NCI-H69 (cell line): Measurements from ENCODE around the gene CACNA1I.
A peak's percentile ranks its signal among the peaks of the same experiment; 100 is the strongest.

Source experiments
- DNase-seq: peaks from one replicate; lab custom pipeline; 2025; lab: John Stamatoyannopoulos, UW

Gene CACNA1I

DNA sequence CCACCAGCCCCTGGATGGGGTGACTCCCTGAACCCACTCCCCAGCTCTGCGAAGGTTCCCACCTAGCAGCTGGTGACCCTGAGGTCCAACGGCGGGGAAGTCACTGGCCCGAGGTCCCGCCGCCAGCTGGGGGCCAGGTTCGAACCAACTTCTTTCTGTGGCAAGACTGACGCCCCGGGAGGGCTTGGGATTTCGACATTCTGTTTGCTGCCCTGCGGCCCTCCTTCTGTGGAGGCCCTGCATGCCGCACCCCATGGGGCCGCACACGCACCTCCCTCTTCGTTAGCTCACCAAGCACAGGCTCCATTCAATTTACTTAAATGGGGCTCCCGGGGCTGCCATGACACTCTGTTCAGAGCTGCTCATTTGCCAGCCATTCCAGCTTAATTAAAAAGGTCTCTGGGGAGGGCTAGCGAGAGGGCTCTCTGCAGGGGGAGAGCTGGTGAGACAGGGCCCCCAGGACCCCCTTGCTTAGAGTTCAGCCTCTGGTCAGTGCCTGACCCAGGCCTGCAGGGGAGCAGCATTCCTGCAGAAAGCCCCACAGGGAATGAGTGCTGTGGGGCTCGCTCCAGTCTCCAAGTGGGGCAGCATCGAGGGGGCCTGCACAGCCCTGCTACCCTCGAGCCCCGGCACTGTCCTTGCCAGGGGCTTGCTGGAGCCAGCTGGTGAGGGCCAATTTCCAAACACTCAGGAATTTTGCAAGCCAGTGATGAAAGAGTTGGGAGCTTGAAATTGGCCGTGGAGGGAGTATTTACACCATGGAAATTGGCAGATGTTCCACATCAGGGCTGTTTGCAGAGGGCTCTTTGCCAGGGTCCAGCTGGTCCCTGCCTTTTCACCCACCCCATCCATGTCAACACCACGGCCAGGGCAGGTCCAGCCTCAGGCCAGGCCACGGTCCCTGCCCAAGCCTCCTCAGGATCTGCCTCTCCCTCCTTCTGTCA, 80.8 kb downstream of the CACNA1I start:
- DNase-seq: peak; percentile 57

- peak; percentile 59 for DNase-seq
Observed at GRCh38 chr22:39652990-39653786, 82.6 kb downstream of the CACNA1I start.

GRCh38 chr22:39653787-39654077, 83.2 kb downstream of the CACNA1I start:
- DNase-seq: no peak

- DNase-seq: no peak
Observed at GRCh38 chr22:39654131-39654926, 83.8 kb downstream of the CACNA1I start.

GRCh38 chr22:39655004-39655579, 84.5 kb downstream of the CACNA1I start:
- peak; percentile 39 for DNase-seq

GRCh38 chr22:39655831-39656230, 85.3 kb downstream of the CACNA1I start:
- peak; percentile 83 for DNase-seq

- DNase-seq: no peak
Observed at GRCh38 chr22:39656495-39657490, 86.2 kb downstream of the CACNA1I start.

- no peak for DNase-seq
Observed at GRCh38 chr22:39658367-39658766, 87.8 kb downstream of the CACNA1I start.

GRCh38 chr22:39658806-39659463, 88.4 kb downstream of the CACNA1I start:
- no peak for DNase-seq

- no peak for DNase-seq
Observed at GRCh38 chr22:39661501-39661841, 90.9 kb downstream of the CACNA1I start.

DNA sequence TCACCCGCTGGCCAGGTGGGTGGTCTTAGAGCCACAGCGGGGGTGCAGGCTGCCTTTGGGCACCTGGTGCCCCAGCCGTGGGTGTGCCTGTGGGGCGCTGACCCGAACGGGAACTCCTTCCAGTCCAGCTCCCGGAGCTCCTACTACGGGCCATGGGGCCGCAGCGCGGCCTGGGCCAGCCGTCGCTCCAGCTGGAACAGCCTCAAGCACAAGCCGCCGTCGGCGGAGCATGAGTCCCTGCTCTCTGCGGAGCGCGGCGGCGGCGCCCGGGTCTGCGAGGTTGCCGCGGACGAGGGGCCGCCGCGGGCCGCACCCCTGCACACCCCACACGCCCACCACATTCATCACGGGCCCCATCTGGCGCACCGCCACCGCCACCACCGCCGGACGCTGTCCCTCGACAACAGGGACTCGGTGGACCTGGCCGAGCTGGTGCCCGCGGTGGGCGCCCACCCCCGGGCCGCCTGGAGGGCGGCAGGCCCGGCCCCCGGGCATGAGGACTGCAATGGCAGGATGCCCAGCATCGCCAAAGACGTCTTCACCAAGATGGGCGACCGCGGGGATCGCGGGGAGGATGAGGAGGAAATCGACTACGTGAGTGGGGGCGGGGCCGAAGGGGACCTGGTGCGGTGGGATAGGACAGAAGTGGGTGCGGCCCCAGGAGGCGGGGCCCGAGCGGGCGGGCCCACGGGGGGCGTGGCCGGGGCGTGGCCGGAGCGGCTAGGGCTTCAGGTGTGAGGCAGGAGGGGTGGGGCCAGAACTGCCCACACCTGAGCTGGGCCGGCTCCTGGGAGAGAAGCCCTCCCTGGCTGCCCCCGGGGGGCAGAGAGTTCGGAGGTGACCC, 91.5 kb downstream of the CACNA1I start:
- DNase-seq: peak; percentile 60

DNA sequence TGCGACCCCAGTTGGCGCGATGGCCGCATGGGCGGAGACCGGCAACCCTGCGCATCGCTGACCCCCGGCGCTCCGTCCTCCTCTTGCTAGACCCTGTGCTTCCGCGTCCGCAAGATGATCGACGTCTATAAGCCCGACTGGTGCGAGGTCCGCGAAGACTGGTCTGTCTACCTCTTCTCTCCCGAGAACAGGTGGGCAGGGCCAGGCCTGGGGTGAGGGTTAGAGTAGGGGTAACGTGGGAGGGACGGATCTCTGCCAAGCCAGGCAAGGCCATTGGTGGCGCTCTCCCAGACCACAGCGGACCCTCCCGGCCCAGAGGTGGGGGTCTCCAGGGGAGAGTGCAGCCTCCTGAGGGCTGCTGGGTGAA, 92.1 kb downstream of the CACNA1I start:
- no peak for DNase-seq

DNA sequence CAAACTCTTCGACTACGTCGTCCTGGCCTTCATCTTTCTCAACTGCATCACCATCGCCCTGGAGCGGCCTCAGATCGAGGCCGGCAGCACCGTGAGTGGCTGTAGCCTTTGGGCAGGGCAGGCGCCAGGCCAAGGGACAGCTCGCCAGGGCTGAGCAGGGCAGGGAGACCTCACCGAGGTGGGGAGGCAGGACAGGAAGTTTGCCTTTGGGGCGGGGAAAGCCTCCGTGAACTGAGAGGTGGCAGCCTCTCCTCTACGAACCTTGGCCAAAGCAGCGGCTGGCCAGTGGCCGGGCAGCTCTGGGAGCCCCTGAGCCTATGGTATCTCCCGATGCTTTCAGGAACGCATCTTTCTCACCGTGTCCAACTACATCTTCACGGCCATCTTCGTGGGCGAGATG, 93.2 kb downstream of the CACNA1I start:
- no peak for DNase-seq

- peak; percentile 39 for DNase-seq
Observed at GRCh38 chr22:39664485-39665200, 94.1 kb downstream of the CACNA1I start.

- no peak for DNase-seq
Observed at GRCh38 chr22:39665229-39665628, 94.7 kb downstream of the CACNA1I start.

DNA sequence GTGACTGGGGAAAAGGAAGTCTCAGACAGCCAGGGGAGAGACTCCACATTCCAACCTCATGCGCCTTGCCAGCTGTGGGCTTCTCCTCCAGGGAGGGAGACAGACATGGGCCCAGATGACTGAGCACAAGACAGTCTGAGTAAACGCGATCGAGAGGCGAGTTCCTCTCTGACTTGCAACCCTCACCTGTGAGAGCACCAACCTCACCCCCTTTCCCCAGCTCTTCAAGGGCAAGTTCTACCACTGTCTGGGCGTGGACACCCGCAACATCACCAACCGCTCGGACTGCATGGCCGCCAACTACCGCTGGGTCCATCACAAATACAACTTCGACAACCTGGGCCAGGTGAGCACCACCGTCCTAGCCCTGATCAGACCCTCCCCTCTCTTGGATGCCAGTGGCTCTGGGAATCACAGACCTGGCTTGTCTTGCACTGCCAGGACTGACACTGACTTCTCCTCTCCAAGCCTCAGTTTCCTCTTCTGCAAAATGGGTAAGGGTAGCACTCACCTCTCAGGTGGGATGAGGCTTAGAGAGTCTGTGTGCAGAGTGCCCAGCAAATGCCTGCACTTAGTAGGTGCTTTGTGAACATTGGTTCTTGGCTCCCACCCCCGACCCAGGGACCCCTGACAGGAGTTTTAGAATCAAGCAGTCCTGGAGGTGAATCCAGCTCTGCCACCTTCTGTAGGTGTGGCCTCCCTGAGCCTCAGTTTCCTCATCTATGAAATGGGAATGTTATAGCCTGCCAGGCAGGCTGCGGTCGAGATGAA, 95.3 kb downstream of the CACNA1I start:
- no peak for DNase-seq

- DNase-seq: peak; percentile 9
Observed at GRCh38 chr22:39666495-39666894, 95.9 kb downstream of the CACNA1I start.

DNA sequence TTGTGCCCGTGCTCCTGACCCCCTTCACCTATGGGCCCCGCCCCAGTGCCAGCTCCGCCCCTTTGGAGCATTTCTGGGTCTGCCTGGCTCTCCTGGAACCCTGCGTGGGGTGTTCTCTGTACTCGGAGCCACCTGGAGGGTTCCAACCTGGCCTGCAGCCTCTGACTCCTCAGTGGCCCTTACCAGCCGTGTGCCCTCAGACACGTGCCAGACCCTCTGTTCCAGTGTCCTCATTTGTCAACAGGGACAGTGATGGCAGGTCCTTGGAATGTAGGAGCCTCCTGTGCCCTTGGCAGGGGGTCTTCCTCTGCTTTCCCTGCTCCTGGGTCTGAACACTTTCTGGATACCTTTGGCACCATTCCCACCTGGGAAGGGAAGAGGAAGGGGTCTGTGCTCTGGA, 96.4 kb downstream of the CACNA1I start:
- no peak for DNase-seq
